Activated naive CD4-positive, alpha-beta T cell treated with anti-CD3 and anti-CD28 coated beads, Interleukin-2, amount 10 ng/mL, durations not matched to agents 5 hours and 36 hours (primary cell): ENCODE data around the gene C11orf42. TPM values are rescaled to one million over a fixed set of nuclear protein-coding genes. Genes with fewer than 3 reads are reported as not detected.

Experiments
- total RNA-seq, 2 experiments: library from RNA; stranded (reverse); gene quantifications; one replicate each; pipeline ENCODE4 v1.2.3, GENCODE V29; 2021

Gene C11orf42, protein sequence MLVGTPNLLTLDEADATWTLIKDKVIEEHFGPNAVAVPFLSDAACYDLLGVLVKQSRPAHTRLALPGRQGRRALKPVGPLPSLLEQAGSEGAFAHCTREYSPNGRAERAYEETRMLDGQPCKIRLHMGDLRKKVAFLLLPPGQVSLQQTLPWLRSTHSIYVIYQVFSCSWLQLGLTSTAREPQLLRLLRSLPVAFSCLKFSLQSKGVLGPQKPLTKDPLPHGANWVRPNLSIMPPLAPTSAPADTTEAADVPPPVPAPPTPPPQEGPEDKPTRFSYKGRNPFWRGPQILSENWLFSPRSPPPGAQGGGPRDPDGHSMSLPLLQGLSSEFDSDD
- total RNA-seq = not detected

GRCh38 chr11:6205366-6205765, at the start of gene C11orf42:
Gene C11orf42 (plus strand): TSS chr11:6205557. CDS start chr11:6205616, 59 bp downstream.

DNA sequence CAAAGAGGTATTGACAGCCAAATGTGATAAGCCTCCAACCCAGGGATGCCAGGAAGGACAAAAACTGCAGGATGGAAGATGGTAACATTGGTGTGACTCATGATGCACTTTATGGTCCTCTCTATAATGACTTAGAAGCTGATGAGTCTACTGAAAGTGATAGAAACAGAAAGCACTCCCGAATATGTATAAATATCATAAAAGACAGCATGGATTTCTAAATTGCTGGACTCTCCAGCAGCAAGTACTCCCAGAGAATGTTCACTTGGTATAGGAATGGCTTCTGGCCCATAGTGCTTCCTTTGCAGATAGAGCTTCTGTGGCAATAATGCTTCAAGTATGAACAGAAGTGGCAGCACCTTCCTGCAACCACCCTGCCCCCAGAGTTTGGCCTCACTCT, 35.1 kb upstream of the C11orf42 start, which contains the start of gene OR52B2:
Gene OR52B2 (minus strand): TSS at position 101 of the 400 bp plus-strand sequence. CDS start 0 bp downstream, at position 101.

GRCh38 chr11:6199174-6199810, 6.1 kb upstream of the C11orf42 start, which contains the start of gene OR52W1:
Gene OR52W1 (plus strand): TSS chr11:6199224. CDS start chr11:6199224, 0 bp downstream.

GRCh38 chr11:6234387-6235107, 29.2 kb downstream of the C11orf42 start, which contains the start of gene FHIP1B:
Gene FHIP1B (minus strand): TSS chr11:6234636. CDS start chr11:6224516, 10,120 bp downstream.

DNA sequence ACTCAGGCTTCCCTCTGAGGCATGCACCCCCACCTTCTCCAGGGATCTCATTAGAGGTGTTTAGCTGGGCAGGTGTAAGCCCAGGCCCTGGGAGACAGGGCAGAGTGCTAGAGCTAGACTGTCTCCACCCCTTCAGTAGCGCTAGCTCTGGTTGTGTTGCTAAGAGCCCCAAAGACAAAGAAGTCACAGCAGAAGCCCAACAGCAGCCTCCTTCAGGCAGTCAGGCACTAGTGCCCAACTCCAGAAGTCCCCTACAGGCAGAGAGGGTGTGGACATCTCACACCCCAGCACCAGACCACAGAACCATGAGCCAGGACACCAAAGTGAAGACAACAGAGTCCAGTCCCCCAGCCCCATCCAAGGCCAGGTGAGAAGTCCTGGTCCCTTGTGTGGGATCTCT, 33.5 kb downstream of the C11orf42 start, which contains the start of gene CNGA4:
Gene CNGA4 (plus strand): TSS at position 188 of the 400 bp plus-strand sequence. CDS start 118 bp downstream, at position 306.

Other genes starting within 250 kb of the C11orf42 start
- not detected for gene OR56A5, start 237.1 kb upstream of the C11orf42 start, total RNA-seq
- gene OR52L1, start 218.6 kb upstream of the C11orf42 start, total RNA-seq = not detected
- gene OR56A4, start 198.6 kb upstream of the C11orf42 start, total RNA-seq = not detected
- not detected for gene OR56A1, start 174.8 kb upstream of the C11orf42 start, total RNA-seq
- not detected for gene OR56B4, start 97.9 kb upstream of the C11orf42 start, total RNA-seq
- gene OR52B2, start 35.2 kb upstream of the C11orf42 start, total RNA-seq = not detected
- gene OR52W1, start 6.3 kb upstream of the C11orf42 start, total RNA-seq = not detected
- 10 to 100 TPM; 24.1 to 24.3 TPM for gene FHIP1B, start 29.1 kb downstream of the C11orf42 start, total RNA-seq
- gene CNGA4, start 33.5 kb downstream of the C11orf42 start, total RNA-seq = under 1 TPM in 1 of 2 experiments, not detected in 1; 0.22 TPM
- not detected for gene CCKBR, start 54.3 kb downstream of the C11orf42 start, total RNA-seq
- 1 to 10 TPM; 1.3 to 1.5 TPM for gene CAVIN3, start 114.9 kb downstream of the C11orf42 start, total RNA-seq
- gene SMPD1, start 184.9 kb downstream of the C11orf42 start, total RNA-seq = 10 to 100 TPM; 50.0 to 50.1 TPM
- 10 to 100 TPM; 63.5 to 66.8 TPM for gene APBB1, start 213.5 kb downstream of the C11orf42 start, total RNA-seq
- under 1 TPM in 1 of 2 experiments, not detected in 1; 0.39 TPM for gene HPX, start 235.4 kb downstream of the C11orf42 start, total RNA-seq